OCI-M2 (cell line): Measurements from ENCODE around the gene STRN.
"Not testable (repeated sequence)": the region's sequence is repeated elsewhere in the genome, so short reads cannot be mapped to it uniquely, and the experiment has no call there.

Source experiments
- DNase-seq: peaks from one replicate; lab custom pipeline; 2025; ENCODE audit not compliant: unreplicated experiment; lab: John Stamatoyannopoulos, UW

Gene STRN

DNA sequence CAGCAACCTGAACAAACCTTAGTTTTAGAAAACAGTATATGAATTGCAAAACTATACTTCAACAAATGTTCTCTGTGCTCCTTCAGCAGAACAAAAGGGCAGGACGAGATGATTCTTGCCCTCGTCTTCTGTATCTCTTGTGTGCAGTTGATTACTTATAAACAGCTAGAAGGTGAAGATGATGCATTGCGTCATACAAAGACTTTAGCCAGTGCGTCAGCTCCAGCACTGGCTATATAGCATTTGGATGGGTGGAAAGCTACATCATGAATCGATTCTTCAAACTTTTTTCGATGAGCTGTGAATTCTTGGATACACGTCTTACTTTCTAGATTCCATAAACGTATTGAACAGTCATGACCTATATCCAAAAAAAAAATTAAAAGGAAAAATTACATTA lies 117.1 kb downstream of the STRN start:
- DNase-seq: no peak

GRCh38 chr2:36843838-36844237 lies 122.5 kb downstream of the STRN start:
- no peak for DNase-seq

DNA sequence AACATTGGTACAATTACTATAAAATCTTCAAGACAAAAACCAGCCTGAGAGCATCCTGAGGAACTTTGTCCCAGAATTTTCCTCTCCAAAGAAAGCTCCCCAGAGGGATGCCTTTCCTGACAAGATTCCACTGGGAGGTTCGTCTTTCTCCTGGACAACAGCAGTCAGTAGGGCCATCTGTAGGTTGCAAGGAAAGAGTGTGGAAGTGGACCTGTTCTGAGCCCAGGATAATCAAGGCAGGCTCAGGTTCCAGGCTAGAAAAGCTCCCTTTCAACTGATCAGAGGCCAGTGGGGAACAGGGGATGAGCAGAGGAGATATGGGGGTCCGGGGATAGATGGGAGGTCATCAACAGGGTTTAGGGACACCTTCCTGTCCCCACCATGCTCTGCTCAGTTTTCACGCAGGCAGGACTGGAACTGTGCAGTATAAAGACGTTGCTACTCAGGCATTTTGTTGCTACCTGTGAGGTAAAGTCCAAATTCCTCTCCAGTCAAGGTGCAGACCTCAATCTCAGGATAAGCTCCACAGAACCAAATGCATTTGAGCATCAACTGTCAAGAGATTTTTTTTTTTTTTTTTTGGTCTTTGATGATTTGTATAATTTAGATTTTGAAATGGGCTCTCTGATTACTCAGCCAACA lies 126.2 kb downstream of the STRN start:
- no peak for DNase-seq

DNA sequence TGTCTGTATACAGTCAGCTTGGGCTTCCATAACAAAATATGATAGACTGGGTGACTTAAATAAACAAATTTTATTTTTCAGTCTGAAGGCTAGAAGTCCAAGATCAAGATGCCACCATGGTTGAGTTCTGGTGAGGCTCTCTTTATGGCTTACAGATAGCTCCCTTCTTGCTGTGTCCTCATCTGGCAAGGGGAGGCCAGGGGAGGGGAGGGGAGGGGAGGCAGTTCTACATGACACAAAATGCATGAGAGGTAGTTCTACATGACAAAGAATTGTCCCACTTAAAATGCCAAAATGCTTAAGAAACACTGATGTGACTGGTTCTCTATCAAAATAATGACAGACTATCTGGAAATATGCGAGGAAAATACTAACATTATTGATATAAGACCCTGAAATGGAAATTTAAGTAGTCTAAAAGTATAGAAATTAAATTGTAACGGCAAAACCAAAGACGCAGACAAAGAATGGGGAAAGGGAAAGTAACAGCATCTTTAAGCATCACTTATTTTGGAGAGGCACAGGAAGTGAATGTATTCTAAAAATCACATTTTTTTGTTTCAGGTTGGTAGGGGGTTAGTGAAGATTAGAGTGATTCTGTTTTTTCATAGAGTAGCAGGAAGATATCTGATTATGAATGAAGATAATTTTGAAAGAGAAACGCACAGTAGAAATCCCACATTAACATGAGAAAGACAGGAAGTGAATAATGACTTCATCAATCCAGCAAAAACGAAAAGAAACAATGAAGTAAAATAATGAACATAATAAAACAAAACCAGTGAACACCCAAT lies 131.4 kb downstream of the STRN start:
- DNase-seq: no peak

DNA sequence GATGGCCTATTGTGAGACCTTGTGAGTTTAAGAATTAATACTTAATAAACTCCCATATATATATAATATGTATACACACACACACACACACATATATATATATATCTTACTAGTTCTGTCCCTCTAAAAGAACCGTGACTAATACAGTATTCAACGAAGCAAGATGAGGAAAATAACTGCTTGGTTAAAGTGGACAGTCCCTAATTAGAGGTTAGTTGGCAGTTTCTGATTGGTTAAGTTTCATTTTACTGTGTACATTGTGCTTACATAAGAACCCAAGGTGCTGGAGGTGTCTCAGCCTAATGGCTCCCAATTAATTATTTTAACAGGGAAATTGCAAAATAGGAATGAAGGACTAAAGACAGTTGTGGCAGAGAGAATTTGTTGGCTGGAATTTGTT lies 132.1 kb downstream of the STRN start:
- no peak for DNase-seq

- no peak for DNase-seq
Measured at GRCh38 chr2:36831185-36831584, 135.2 kb downstream of the STRN start.

- DNase-seq: not testable (repeated sequence)
Measured at GRCh38 chr2:36824683-36825082, 141.7 kb downstream of the STRN start.

DNA sequence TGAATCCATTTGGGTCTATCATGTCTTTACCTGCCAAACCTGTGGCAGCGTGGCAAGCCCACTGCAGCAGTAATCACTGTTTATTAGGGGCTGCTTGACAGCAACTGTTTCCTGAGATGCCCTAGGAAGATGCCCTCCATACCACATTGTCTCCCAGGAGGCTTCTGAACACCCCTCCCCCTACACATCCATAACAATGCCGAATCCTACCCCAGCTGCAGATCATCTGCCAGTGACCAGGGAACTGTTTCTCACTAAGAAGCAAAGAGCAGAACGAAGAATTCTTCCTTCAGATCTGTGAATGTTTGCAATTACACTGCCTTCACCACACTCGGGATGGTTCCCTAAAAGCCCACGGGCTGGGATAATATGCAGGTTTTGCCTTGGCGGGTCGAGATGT lies 142.1 kb downstream of the STRN start:
- no peak for DNase-seq

GRCh38 chr2:36823862-36824261 lies 142.5 kb downstream of the STRN start:
- no peak for DNase-seq

DNA sequence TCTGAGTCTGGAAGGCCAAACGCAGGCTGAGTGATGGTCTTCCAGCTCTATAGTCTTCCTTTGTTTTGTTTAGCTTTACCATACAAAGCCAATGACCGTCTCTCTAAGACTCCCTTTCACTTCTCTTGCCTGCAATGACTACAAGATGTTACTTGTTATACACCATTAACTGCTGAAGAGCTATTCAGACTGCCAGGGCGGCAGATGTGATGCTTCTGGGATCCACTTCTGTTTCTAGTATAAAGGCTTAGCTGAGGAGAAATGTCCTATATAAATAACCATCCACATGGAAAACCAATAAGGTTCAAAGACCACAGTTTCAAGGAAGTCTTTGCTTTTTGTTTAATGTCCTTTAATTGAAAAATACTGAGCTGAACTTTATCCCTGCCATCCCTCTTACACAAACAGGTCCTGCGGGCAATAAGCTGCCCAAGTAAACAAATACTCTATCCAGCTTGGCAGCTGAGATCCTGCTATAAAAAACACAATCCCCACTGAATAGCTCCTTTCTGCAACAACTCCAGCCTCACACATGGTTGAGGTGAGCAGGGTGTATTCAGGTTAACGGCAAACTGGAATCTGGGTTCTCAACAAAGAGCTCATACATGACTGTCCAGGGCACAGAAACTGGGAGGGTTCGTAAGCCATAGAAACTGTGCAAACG lies 145.3 kb downstream of the STRN start:
- no peak for DNase-seq

DNA sequence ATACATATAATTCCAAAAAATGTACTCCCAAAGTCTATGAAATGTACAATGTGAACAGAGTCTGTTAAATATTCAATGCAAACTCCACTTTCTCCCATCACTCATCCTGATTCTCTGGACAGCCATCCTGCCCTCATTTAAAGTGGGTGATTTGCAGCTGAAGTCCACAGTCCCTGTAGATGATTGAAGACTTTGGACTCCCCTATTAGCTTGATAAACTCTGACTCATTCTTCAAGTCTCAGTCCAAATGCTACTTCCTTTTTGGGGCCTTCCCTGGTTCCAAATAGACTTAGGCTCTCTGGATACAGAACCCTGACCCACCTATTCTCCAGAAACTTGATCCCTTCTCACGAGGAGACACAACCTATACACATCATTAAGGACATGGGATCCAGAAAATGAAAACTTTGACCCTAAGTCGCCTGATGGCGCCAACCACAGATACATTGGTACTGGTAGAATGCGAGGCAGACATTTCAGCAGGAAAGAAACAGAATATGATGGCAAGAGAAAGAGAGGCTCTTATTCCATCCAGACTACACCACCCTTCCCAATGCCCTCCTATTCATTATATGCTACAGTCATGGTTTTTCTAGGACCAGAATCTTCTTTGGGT lies 147.1 kb downstream of the STRN start:
- DNase-seq: no peak

- DNase-seq: no peak
Measured at GRCh38 chr2:36818542-36818941, 147.8 kb downstream of the STRN start.

DNA sequence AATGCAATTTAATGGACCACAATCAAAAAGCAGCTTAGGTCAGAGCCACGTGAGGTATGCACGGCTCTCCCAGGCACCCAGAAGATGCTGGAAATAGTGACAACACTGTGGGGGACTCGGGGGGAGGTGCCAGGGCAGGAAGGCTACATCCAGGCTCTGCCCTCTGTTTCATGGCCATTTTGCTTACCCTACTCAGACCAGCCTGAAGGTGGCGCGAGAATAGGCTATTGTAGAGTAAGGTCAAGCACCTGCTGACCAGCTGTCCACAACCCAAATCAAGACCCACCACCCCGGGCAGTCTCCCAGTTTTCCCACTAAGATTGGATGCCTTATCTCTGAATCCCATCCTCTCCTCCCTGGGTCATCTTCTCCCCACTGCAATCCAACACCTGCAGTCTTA lies 154.1 kb downstream of the STRN start:
- no peak for DNase-seq

- DNase-seq: no peak
Measured at GRCh38 chr2:36811071-36811470, 155.3 kb downstream of the STRN start.

DNA sequence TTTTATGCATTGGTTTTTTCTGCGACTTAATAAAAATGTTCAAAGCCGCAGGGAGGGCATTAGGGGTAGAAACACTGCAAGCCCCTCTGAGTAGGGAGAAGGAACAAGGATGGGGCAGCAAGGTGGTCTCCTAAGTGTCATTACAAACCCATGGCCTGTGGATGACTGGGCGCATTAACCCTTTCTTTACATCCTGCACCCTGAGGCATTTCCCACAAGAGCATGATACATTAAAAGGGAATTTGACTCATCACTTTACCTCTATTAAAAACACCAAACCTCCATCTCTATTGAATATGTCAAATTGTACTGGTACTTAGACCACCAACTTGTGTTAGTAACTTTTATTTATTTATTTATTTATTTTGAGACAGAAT lies 157.3 kb downstream of the STRN start:
- no peak for DNase-seq

GRCh38 chr2:36808386-36809068 lies 157.8 kb downstream of the STRN start:
- no peak for DNase-seq

- DNase-seq: no peak
Measured at GRCh38 chr2:36807223-36807886, 159.0 kb downstream of the STRN start.

- DNase-seq: no peak
Measured at GRCh38 chr2:36805635-36806224, 160.6 kb downstream of the STRN start.

DNA sequence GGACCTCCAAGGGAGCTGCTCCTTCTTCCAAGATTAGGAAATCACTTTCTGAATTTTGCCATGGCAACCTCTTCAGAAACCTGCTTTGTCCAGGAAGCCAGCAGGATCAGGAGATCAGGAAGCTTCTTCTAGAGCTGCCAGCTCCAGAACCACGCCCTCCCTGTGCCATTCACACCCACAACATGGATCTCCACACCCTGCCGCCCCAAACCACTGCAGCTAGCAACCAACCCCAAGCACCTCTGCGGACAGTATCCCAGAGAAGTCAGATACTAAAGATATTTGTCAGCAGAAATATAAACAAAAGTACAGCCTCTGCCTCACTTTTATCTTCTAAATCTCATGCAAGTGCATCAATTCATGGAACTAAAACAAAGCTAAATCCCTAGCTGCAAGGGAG lies 163.4 kb downstream of the STRN start:
- no peak for DNase-seq

DNA sequence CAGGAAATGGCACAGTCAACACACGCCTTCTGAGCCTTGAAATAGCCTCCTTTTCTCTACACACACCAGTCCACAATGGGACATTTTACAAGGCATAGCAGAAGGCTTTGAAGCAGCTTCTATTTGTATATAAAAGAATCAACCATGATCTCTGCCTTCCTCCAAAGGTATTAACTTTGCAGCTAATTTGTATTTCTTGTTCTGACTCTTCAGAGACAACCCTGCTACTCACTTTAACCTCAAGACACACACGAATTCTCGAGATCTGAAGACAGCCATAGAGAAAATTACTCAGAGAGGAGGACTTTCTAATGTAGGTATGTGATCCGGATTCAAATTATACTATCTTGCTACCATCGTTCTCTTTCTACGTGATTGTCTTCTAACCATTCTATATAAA lies 165.2 kb downstream of the STRN start:
- no peak for DNase-seq
